ENCODE data around the gene NAA30. TPM values are rescaled to one million over a fixed set of nuclear protein-coding genes. Genes with fewer than 3 reads are reported as not detected.

Gene NAA30
- total RNA-seq, 1 experiment from 2014 or later, result 13.1 TPM

GRCh38 chr14:57464008-57464730 lies 73.8 kb downstream of the NAA30 start:
- Histone ChIP-seq H3K27ac (ENCODE audit: low read length) (no peak overlapping the region), H3K9me3 (ENCODE audit: control insufficient read depth, insufficient read depth, low read depth, low read length) (no peaks in the 10 kb centered on the region), H3K27me3 (ENCODE audit: control insufficient read depth, insufficient read depth, low read length) (no peaks in the 10 kb centered on the region), H3K4me1 (ENCODE audit: control insufficient read depth, insufficient read depth, low read length) (no peaks in the 10 kb centered on the region), H3K4me3 (ENCODE audit: low read depth in 2 of 2, low read length in 2 of 2) (no peak overlapping the region), H3K36me3 (ENCODE audit: control insufficient read depth, insufficient read depth, low read length) (no peaks in the 10 kb centered on the region)
- POLR2A ChIA-PET, result no interaction called here
- ATAC-seq (no peak), DNase-seq (ENCODE audit: low read depth, low spot score) (no peak)
- TF ChIP-seq SIN3A (IDR thresholded peaks at IDR 0.05; ENCODE audit: borderline replicate concordance, insufficient read depth, low read depth, low read length) (no peak), POLR2AphosphoS5 (IDR thresholded peaks at IDR 0.05; ENCODE audit: low read depth, low read length) (no peak), TCF7L2 (IDR thresholded peaks at IDR 0.05; ENCODE audit: low read depth, low read length) (no peak), REST (IDR thresholded peaks at IDR 0.05; ENCODE audit: insufficient read depth in 1 of 2, low read depth in 2 of 2, low read length in 1 of 2) (no peak)
- TF ChIP-seq, protein P1, sequence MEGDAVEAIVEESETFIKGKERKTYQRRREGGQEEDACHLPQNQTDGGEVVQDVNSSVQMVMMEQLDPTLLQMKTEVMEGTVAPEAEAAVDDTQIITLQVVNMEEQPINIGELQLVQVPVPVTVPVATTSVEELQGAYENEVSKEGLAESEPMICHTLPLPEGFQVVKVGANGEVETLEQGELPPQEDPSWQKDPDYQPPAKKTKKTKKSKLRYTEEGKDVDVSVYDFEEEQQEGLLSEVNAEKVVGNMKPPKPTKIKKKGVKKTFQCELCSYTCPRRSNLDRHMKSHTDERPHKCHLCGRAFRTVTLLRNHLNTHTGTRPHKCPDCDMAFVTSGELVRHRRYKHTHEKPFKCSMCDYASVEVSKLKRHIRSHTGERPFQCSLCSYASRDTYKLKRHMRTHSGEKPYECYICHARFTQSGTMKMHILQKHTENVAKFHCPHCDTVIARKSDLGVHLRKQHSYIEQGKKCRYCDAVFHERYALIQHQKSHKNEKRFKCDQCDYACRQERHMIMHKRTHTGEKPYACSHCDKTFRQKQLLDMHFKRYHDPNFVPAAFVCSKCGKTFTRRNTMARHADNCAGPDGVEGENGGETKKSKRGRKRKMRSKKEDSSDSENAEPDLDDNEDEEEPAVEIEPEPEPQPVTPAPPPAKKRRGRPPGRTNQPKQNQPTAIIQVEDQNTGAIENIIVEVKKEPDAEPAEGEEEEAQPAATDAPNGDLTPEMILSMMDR (IDR thresholded peaks at IDR 0.05), result no peak
- in situ Hi-C loops (cut with HindIII; ENCODE audit: low pct_unique_long_range_greater_than_20kb, low sequenced_read_pairs), result no loop called here
- CTCF ChIA-PET, result interaction anchor here (0.6 kb wide), 2 partner anchors 9 to 163 kb away, joined by 3 to 8 read pairs; no protein-coding TSS in a partner anchor
- BruUV-seq (replicated peaks), result no TSS peak
- intact Hi-C loops (cut with micrococcal nuclease; ENCODE audit: unreplicated experiment), result no loop called here

Other genes with a start within 250 kb of the NAA30 start
- 57.6 TPM for gene EXOC5, start 121.7 kb upstream of the NAA30 start, total RNA-seq (2021; ENCODE audit: unreplicated experiment)
- gene AP5M1, start 121.6 kb upstream of the NAA30 start, total RNA-seq (2021; ENCODE audit: unreplicated experiment), result 20.0 TPM
- gene CCDC198, start 103.3 kb downstream of the NAA30 start, total RNA-seq (2021; ENCODE audit: unreplicated experiment), result not detected

All from Panc1 (cell line).